ENCODE measurements around the gene MICALL1.

The MICALL1 gene

DNA sequence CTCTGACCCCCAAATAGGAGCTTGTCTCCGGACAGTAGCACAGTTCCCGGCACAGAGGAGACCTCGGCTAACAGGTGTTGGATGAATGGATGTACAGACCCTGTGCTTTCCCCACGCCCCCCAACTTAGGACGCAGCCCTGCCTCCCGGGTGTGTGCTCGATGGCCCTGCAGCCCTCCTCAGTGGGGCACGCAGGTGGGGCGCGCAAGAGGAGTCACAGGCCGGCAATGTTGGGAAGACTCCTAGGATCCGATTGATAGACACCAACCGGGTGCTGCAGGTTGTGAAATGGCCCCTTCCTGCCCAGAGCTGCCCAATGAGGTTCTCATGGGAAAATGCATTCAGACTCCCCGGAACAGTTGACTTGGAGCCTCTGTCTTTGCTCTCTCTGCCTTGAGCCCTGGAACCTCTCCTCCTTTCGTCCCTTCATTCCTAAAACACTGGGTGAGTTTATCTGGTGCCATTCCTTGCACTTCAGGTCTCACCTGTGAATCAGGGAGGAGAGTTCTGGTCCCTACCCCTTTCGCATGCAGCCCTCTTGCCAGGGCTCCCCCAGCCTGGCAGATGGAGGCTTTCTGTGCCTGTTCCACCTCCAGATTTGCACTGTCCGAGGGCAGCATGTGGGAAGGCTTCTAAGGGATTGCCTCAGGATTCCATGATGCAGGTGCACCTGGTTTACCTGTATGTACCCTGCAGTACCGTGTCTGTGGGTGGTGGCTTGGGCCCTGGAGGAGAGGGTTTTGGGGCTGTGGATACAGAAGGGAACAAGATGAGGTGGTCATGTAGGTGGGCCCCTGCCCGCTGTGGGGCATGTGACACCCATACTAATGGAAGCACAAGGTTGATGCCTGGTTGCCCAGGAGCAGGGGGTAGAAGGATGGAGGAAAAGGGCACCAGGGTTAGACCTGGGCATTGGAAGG is 1.2 kb downstream of the MICALL1 start:
- Histone ChIP-seq H3K27me3 (replicated peaks; ENCODE audit: control insufficient read depth, insufficient read depth, low read length) (no peaks in the 10 kb centered on the region), H3K9ac (ENCODE audit: low read length) (peak overlapping the region; percentile 90), H3K36me3 (ENCODE audit: control insufficient read depth, insufficient read depth, low read length, severe bottlenecking) (peaks cover 15% of the 10 kb centered on the region), H3K4me1 (ENCODE audit: control insufficient read depth, insufficient read depth, low read length) (peaks cover 42% of the 10 kb centered on the region), H3K9me3 (ENCODE audit: control insufficient read depth, low read length) (no peaks in the 10 kb centered on the region), H3K4me3 (ENCODE audit: low read length) (peak overlapping the region; percentile 91)
- DNase-seq (ENCODE audit: low read depth) = peak; percentile 61

DNA sequence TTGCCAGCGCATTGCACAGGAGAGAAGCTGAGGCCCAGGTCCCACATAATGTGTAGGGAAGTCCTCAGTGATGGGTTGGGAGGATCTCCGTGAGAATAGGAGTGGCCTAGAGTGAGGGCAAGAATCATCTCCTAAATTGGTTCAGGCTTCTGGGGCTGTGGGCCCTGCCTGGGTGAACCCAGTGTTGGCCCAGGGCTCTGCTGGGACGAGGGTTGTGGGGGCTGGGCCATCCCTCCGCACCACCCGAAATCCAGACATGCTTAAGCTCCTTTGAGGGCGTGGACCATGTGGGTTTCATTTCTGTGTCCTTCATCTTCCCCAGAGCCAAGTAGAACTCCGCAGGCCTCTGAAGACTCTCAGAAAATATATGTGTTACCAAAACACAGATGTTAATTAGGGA is 3.7 kb downstream of the MICALL1 start:
- H3K9me3 ChIP-seq (ENCODE audit: control insufficient read depth, low read length) = no peaks in the 10 kb centered on the region
- H3K4me1 ChIP-seq (ENCODE audit: control insufficient read depth, insufficient read depth, low read length) = peaks cover 37% of the 10 kb centered on the region
- DNase-seq (ENCODE audit: low read depth) = peak; percentile 54
- H3K36me3 ChIP-seq (ENCODE audit: control insufficient read depth, insufficient read depth, low read length, severe bottlenecking) = peaks cover 31% of the 10 kb centered on the region
- H3K9ac ChIP-seq (ENCODE audit: low read length) = no peak overlapping the region
- H3K27me3 ChIP-seq (replicated peaks; ENCODE audit: control insufficient read depth, insufficient read depth, low read length) = no peaks in the 10 kb centered on the region
- no peak overlapping the region for H3K4me3 ChIP-seq (ENCODE audit: low read length)

DNA sequence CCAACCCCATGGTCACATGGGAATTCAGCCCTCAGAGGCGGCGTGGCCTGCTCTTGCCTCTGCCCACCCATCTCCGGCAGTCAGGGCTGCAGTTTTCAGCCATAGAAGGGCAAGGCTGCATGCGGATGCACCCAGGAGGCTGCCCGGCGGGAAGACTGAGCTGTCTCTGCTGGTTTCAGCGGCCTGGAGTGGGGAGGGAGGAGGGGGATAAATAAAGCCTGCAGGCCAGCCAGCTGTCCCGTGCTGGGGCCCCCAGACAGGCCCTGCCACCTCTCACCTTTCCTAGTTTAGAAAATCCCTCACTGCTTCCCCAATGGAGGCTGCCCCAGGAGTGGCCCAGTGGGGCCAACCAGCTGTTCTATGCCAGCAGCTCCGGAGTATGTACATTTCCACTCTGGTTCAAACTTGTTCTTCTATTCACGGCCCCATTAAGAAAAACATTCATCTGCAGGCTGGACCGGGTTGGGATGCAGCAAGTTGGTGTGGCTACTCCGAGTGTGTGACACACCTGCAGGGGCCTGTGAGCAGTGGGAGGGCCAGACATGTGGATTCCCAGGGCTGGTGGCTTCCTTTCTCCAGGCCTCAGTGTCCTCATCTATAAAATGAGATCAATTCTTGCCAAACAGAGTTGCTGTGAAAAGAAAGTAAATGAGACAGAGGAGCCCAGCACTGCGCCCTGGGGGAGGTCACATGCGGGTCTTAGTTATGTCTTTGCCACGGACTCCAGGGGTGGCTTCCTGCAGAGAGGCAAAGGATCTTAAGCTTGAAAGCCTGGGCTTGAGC is 5.0 kb downstream of the MICALL1 start:
- no peak overlapping the region for H3K9ac ChIP-seq (ENCODE audit: low read length)
- no peak for DNase-seq (ENCODE audit: low read depth)
- H3K9me3 ChIP-seq (ENCODE audit: control insufficient read depth, low read length) = no peaks in the 10 kb centered on the region
- no peak overlapping the region for H3K4me3 ChIP-seq (ENCODE audit: low read length)
- peaks cover 42% of the 10 kb centered on the region for H3K36me3 ChIP-seq (ENCODE audit: control insufficient read depth, insufficient read depth, low read length, severe bottlenecking)
- H3K4me1 ChIP-seq (ENCODE audit: control insufficient read depth, insufficient read depth, low read length) = peaks cover 26% of the 10 kb centered on the region
- no peaks in the 10 kb centered on the region for H3K27me3 ChIP-seq (replicated peaks; ENCODE audit: control insufficient read depth, insufficient read depth, low read length)

DNA sequence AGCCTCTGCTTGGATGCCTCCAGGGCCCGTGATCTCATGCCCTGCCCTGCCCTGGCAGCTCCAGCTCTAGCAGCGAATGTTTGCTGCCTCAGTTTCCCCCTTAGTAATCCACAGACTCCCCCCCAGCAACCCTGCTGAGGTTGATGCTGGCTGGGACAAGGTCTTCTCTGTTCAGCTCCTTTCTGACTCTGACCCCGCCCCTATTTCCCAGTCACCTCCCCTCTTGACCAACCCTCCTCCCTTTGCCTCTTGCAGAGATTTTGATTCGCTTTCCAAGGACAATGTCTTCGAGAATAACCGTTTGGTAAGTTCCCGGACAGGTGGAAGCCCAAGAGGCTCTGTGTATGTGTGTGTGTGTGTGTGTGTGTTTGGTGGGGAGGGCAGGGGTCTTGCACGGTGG is 5.6 kb downstream of the MICALL1 start:
- Histone ChIP-seq H3K4me1 (ENCODE audit: control insufficient read depth, insufficient read depth, low read length) (peaks cover 26% of the 10 kb centered on the region), H3K9ac (ENCODE audit: low read length) (no peak overlapping the region), H3K27me3 (replicated peaks; ENCODE audit: control insufficient read depth, insufficient read depth, low read length) (no peaks in the 10 kb centered on the region), H3K9me3 (ENCODE audit: control insufficient read depth, low read length) (no peaks in the 10 kb centered on the region), H3K36me3 (ENCODE audit: control insufficient read depth, insufficient read depth, low read length, severe bottlenecking) (peaks cover 48% of the 10 kb centered on the region), H3K4me3 (ENCODE audit: low read length) (no peak overlapping the region)
- no peak for DNase-seq (ENCODE audit: low read depth)

DNA sequence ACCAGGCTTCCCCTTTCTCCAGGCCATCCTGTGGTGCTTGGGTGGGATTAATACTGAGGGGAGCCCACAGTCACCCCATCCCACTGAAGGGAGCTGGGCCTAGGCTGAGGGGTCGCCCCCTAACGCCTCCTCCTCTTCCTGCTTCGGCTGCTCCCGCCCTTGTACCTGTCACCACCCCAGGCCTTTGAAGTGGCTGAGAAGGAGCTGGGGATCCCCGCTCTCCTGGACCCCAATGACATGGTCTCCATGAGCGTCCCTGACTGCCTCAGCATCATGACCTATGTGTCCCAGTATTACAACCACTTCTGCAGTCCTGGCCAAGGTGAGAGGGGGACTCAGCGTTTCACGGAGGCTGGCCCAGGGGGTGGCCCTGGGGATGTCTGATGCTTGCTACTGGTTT is 6.1 kb downstream of the MICALL1 start:
- H3K9ac ChIP-seq (ENCODE audit: low read length) = no peak overlapping the region
- no peaks in the 10 kb centered on the region for H3K27me3 ChIP-seq (replicated peaks; ENCODE audit: control insufficient read depth, insufficient read depth, low read length)

DNA sequence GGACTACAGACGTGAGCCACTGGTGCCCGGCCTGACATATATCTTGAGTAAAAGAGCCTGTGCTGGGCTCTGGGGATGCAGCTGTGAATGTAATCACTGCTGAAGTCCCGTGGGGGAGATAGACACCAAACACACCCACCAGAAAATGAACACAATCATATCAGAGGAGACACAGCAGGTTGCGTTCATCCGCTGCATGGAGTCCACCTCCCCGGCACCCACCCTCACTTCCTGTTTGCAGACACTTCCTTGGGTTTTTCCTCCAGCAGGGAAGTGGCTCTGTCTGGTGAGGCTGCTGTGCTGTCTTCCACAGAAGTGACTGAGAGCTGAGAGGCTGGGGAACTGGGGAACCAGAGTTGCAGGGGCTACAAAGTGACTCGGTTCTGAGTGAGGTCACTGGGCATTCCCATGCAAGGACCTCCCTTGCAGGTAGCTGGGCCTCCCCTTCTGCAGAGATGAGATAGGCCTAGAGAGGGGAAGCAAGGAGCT is 7.2 kb downstream of the MICALL1 start:
- Histone ChIP-seq H3K9me3 (ENCODE audit: control insufficient read depth, low read length) (no peaks in the 10 kb centered on the region), H3K36me3 (ENCODE audit: control insufficient read depth, insufficient read depth, low read length, severe bottlenecking) (peaks cover 64% of the 10 kb centered on the region), H3K4me1 (ENCODE audit: control insufficient read depth, insufficient read depth, low read length) (peaks cover 13% of the 10 kb centered on the region), H3K4me3 (ENCODE audit: low read length) (no peak overlapping the region), H3K9ac (ENCODE audit: low read length) (no peak overlapping the region), H3K27me3 (replicated peaks; ENCODE audit: control insufficient read depth, insufficient read depth, low read length) (no peaks in the 10 kb centered on the region)
- DNase-seq (ENCODE audit: low read depth) = no peak

More for the DNA sequence above, 6.1 kb downstream of the MICALL1 start:
- Histone ChIP-seq H3K4me3 (ENCODE audit: low read length) (no peak overlapping the region), H3K36me3 (ENCODE audit: control insufficient read depth, insufficient read depth, low read length, severe bottlenecking) (peaks cover 53% of the 10 kb centered on the region), H3K4me1 (ENCODE audit: control insufficient read depth, insufficient read depth, low read length) (peaks cover 24% of the 10 kb centered on the region), H3K9me3 (ENCODE audit: control insufficient read depth, low read length) (no peaks in the 10 kb centered on the region)
- no peak for DNase-seq (ENCODE audit: low read depth)

DNA sequence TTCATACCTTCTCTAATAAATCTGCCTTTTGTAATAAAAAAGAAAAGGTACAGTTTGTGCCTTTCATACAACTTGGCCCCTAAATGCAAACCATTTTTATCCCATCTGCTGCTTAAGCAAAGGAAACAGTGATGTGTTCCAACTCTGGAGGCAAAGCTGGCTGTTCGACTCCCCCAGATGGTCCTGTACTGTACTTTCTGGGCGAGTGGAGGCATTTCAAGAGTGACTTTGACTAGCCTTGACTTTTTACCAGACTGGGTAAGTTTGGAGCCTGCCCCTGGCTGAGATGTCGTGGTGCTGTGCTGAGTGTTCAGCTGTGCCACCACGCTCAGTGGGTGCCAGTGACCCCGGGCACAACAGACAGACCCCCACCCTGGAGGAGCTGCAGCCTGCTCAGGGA is 10.2 kb downstream of the MICALL1 start:
- H3K4me3 ChIP-seq (ENCODE audit: low read length) = no peak overlapping the region
- H3K9ac ChIP-seq (ENCODE audit: low read length) = no peak overlapping the region
- no peaks in the 10 kb centered on the region for H3K9me3 ChIP-seq (ENCODE audit: control insufficient read depth, low read length)
- peaks cover 87% of the 10 kb centered on the region for H3K36me3 ChIP-seq (ENCODE audit: control insufficient read depth, insufficient read depth, low read length, severe bottlenecking)
- H3K4me1 ChIP-seq (ENCODE audit: control insufficient read depth, insufficient read depth, low read length) = no peaks in the 10 kb centered on the region
- no peaks in the 10 kb centered on the region for H3K27me3 ChIP-seq (replicated peaks; ENCODE audit: control insufficient read depth, insufficient read depth, low read length)
- DNase-seq (ENCODE audit: low read depth) = no peak

DNA sequence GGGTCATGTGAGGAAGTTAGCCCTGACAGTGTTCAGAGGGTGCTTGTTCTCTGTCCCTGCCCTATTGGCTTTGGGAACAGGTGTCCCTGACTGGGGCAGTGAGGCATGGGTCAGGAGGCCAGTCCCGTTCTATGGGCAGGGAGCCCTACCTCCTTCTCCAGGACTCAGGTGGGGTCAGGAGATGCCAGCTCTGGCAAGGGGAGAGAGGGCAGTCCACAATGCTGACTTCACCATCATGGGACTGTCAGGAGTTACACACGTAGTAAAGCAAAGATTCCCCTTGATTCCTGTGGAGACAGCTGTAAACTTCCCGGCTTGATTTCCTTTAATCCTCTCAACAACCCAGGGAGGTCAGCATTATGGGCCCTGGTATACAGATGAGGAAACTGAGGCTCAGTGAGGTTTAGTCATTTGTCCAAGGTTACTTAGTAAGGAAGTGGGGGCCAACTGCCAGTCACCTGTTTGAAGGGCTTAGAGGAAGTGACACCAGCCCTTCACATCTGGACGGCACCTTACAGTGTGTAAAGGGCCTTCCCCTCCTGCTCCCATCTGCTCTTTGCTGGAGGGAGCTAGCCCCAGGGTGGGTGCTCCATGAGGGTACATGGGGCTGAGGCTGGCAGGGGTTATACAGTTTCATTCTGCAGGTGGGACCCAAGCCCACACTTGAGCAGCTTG is 11.9 kb downstream of the MICALL1 start:
- Histone ChIP-seq H3K4me1 (ENCODE audit: control insufficient read depth, insufficient read depth, low read length) (no peaks in the 10 kb centered on the region), H3K9me3 (ENCODE audit: control insufficient read depth, low read length) (no peaks in the 10 kb centered on the region), H3K4me3 (ENCODE audit: low read length) (no peak overlapping the region), H3K9ac (ENCODE audit: low read length) (no peak overlapping the region), H3K36me3 (ENCODE audit: control insufficient read depth, insufficient read depth, low read length, severe bottlenecking) (peaks cover 80% of the 10 kb centered on the region), H3K27me3 (replicated peaks; ENCODE audit: control insufficient read depth, insufficient read depth, low read length) (no peaks in the 10 kb centered on the region)
- no peak for DNase-seq (ENCODE audit: low read depth)

DNA sequence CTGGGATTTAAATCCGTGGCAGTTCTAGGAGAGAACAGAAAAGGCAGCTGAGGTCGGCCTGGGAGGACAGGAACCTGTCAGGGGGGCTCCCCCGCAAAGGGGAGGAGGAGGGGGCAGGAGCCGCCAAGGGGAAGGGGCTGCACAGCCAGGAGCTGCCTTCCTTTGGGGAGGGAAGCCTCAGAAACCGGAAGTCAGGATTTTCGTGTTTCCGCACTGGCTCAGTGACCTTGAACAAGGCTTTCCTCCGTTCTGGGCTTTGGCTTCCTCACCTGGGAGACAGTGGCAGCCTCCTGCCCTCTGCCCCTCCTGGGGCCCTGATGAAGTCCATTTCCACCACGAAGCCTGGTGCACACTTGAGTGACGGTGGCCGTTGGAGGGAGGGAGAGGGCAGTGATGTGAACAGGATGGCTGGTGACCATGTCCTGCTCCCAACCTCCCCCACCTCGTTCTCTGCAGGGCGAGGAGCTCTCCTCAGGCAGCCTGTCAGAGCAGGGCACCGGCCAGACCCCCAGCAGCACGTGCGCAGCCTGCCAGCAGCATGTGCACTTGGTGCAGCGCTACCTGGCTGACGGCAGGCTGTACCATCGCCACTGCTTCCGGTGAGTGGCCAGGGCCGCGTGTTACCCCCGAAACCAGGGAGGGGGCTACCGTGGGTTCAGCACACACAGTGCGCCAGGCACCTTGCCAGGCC is 12.6 kb downstream of the MICALL1 start:
- no peak for DNase-seq (ENCODE audit: low read depth)
- peaks cover 80% of the 10 kb centered on the region for H3K36me3 ChIP-seq (ENCODE audit: control insufficient read depth, insufficient read depth, low read length, severe bottlenecking)
- no peaks in the 10 kb centered on the region for H3K9me3 ChIP-seq (ENCODE audit: control insufficient read depth, low read length)

DNA sequence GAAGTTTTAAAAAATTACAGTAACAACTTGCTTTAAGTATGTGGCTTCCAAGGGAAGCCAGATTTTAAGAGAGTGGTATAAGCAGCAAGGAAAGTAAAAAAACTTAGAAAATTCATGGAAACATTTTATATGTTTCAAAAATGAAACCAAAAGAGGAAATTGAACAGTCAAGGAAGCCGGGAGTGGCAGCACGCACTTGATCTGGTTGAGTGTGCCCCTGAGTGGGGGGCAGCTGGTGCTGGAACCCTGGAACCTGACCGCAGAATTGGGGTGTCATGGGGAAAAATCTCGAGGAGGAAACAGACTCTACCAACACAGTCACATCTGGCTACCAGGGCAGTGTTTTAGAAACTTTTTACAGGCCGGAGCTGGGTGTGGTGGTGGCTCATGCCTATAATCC is 14.0 kb downstream of the MICALL1 start:
- H3K9me3 ChIP-seq (ENCODE audit: control insufficient read depth, low read length) = no peaks in the 10 kb centered on the region
- peaks cover 85% of the 10 kb centered on the region for H3K36me3 ChIP-seq (ENCODE audit: control insufficient read depth, insufficient read depth, low read length, severe bottlenecking)
- no peak overlapping the region for H3K9ac ChIP-seq (ENCODE audit: low read length)
- no peak overlapping the region for H3K4me3 ChIP-seq (ENCODE audit: low read length)
- peaks cover 6% of the 10 kb centered on the region for H3K4me1 ChIP-seq (ENCODE audit: control insufficient read depth, insufficient read depth, low read length)
- no peak for DNase-seq (ENCODE audit: low read depth)
- no peaks in the 10 kb centered on the region for H3K27me3 ChIP-seq (replicated peaks; ENCODE audit: control insufficient read depth, insufficient read depth, low read length)

More for the DNA sequence above, 12.6 kb downstream of the MICALL1 start:
- Histone ChIP-seq H3K4me3 (ENCODE audit: low read length) (no peak overlapping the region), H3K9ac (ENCODE audit: low read length) (no peak overlapping the region), H3K27me3 (replicated peaks; ENCODE audit: control insufficient read depth, insufficient read depth, low read length) (no peaks in the 10 kb centered on the region), H3K4me1 (ENCODE audit: control insufficient read depth, insufficient read depth, low read length) (no peaks in the 10 kb centered on the region)
